Spleen (tissue), 7 donors: ENCODE results near the gene PIF1.

Experiments
- CTCF ChIP-seq, 11 experiments: fragments of 200-600 bp in 7 of 11; fragments of 450-650 bp in 4 of 11; sonication (generic) in 4 of 11; IDR thresholded peaks in 8 of 11; conservative IDR thresholded peaks in 3 of 11; 1 replicate in 7 of 11; 2 replicates in 4 of 11; pipeline versions ENCODE4 v1.4.0 to v1.8.0; 2016 to 2021; ENCODE audit warnings: antibody characterized with exemption in 11 of 11, inconsistent platforms in 4 of 11, mild to moderate bottlenecking in 1 of 11
- POLR2A ChIP-seq, 3 donors: fragments of 450-650 bp; IDR thresholded peaks; one replicate each; pipeline ENCODE4 v1.5.1; 2017; ENCODE audit warnings: antibody characterized with exemption in 3 of 3, mild to moderate bottlenecking in 1 of 3
- POLR2AphosphoS5 ChIP-seq, 3 donors: sonication (generic); formaldehyde crosslinking; IDR thresholded peaks; one replicate each; pipeline ENCODE4 v1.5.1; 2017; ENCODE audit warnings: antibody characterized with exemption in 3 of 3
- donor health status: DM: no; HTN: no; CAD: no; lungs with moderate emphysema.
- donor health status: DM: no; HTN: no; CAD: no.
- donor health status: DM: no; HTN: no; CAD: no.

GRCh38 chr15:64774629-64775493 lies 50.6 kb downstream of the PIF1 start:
- TF ChIP-seq CTCF (IDR thresholded peaks at IDR 0.05 in 8 of 11, conservative IDR thresholded peaks at IDR 0.05 in 3 of 11) (no peak), POLR2A (IDR thresholded peaks at IDR 0.05) (no peak), POLR2AphosphoS5 (IDR thresholded peaks at IDR 0.05) (peak in 2 of 3 donors; percentile 59 to 62)
